HG03196 (cell line): ENCODE results near the gene TOMM34.
A peak's percentile ranks its signal among the peaks of the same experiment; 100 is the strongest.

Experiments used
- ATAC-seq: cut with Tn5 transposase; IDR thresholded peaks from one replicate; pipeline ENCODE4 v1.9.1; 2021; ENCODE audit not compliant: unreplicated experiment

The TOMM34 gene, protein sequence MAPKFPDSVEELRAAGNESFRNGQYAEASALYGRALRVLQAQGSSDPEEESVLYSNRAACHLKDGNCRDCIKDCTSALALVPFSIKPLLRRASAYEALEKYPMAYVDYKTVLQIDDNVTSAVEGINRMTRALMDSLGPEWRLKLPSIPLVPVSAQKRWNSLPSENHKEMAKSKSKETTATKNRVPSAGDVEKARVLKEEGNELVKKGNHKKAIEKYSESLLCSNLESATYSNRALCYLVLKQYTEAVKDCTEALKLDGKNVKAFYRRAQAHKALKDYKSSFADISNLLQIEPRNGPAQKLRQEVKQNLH

DNA sequence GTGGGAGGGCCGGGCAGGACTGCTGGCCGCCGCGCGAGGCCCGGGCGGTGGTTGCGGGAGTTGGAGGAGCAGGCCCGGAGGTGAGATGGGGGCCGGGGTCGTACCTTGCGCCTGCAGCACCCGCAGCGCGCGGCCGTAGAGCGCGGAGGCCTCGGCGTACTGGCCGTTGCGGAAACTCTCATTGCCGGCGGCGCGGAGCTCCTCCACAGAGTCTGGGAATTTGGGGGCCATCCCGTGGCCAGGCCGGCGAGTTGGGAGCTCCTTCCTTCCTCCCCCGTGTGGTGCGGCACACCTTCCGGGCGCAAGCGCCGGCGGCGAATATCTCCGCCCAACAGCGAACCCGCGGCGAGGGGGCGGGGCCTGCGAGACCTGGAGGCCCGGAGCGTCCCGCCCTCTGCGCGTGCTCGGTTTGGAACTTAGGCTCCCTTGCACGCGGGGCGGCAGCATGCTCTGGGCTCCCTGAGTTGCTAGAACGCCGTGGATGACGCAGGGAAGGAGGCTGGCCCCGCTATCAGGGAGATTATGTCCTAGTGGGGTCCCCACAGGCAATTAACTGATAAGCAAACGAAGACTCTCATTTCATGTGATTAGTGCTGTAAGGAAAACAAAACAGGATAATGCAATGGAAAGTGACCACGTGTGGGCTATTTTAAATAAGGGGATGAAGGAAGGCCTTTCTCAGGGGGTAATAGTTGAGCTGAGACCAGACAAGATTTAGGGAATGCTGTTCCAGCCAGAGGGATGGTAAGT is at the start of gene TOMM34:
Gene TOMM34, minus strand, starts transcription at position 295 of the 750 bp plus-strand sequence. Its CDS starts 64 bp downstream, at position 231.
- ATAC-seq: peak; percentile 72

DNA sequence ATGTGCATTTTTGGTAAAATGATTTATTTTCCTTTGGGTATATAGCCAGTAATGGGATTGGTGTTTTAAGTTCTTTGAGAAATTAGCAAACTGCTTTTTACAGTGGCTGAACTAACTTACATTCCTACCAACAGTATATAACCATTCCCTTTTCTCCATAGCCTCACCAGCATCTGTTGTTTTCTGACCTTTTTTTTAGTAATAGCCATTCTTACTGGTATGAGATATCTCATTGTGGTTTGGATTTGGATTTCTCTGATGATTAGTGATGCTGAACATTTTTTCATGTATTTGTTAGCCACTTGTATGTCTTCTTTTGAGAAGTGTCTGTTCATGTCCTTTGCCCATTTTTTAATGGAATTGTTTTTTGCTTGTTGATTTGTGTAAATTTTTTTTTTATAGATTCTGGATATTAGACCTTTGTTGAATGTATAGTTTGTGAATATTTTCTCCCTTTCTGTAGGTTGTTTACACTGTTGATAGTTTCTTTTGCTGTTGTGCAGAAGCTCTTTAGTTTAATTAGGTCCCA is 48.4 kb upstream of the TOMM34 start:
- no peak for ATAC-seq

DNA sequence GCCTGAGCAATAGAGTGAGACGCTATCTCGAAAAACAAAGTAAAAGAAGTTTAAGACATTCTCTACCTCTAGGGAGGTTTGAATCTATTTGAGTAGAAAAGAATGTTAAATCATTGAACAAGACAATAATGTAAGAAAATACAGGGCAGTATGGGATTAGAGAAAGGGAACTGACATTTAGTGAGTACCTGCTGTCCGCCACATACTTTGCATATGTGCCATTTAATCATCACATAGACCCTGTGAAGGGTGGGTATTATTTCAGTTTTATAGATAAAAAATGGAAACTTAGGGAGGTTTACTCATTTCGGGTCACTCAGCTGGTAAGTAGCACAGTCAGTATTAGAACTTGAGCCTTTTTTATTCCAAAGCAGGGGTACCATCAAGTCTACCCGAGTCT is 37.5 kb upstream of the TOMM34 start:
- no peak for ATAC-seq

DNA sequence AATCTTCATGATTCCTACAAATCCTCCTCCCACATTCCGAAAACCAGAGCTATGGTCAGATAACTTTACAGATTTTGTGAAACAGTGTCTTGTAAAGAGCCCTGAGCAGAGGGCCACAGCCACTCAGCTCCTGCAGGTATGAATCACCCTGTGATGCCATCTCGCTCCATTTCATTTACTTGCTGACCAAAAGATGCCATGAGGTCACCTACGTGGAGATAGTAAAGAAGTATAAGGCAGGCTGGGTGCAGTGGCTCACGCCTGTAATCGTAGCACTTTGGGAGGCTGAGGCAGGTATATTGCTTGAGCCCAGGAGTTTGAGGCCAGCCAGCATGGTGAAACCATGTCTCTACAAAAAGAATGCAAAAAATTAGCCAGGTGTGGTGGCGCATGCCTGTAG is 37.0 kb upstream of the TOMM34 start:
- ATAC-seq: no peak

DNA sequence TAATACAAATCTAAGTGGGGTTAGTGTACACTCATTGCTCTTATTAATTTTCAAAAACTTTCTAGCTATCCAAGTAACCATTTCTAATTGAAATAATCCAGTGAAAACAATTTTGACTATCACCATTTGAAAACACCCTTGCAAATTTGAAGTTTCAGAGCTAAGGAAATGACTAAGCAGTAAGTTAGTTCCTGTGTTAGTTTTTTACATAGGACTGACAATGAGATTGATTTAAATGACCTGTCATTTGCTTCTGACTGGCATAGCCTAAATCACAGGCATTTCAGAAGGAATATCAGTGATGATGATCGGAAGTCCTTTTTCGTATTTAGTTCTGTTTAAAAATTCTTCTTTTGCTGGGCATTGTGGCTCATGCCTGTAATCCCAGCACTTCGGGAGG is 33.1 kb upstream of the TOMM34 start:
- ATAC-seq: no peak

DNA sequence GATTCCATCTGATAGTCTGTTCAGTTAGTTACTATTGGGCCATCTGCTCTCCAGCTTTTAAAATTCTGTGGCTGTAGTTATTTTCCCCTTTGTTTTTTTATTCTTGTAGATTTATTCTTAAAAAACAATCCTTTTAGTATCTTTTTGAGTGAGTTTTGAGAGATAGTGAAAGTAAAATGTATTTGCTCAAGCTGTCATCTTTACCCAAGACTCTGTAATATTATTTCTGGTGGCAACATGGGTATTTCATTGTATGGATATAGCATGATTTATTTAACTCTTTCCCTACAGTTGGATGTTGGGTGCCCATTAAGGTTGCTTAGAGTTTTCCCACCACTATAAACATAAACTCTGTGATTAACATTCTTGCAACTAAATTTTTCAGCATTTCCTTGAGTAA is 30.8 kb upstream of the TOMM34 start:
- ATAC-seq: no peak

DNA sequence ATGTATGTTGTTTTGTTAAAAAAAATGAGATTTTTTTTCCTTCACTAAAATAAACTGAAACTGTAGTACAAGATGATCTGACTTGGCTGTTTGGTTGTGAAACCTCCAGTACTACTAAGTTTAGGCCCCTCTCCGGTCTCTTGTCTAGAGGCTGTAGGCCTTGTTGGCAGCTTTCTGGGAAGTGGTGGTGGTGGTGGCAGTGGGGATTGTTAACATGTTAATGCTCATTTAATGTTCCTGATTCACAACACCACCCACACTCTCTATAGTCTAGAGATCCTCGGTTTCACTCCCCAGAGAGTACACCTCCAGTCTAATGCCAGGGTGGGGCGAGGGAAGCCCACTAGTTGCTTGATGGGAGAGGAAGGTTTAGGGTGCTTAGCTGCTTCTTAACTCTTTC is 30.2 kb upstream of the TOMM34 start:
- no peak for ATAC-seq

DNA sequence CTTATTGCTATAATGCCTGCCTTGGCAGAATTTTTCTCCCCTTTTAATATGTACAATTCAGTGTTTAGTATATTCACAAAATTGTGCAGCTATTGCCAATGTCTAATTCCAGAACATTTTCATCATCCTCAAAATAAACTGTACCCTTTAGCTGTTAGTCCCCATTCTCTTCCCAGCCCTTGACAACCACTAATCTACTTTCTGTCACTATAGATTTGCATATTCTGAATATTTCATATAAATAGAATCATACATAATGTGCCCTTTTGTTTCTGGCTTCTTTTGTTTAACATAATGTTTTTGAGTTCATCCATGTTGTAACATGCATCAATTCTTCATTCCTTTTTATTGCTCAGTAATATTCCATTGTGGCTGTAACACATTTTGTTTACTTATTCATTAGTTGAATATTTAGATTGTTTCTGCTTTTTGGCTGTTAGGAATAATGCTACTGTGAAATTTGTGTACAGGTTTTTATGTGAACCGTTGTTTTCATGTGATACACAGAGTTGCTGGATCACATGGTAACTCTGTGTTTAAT is 28.5 kb upstream of the TOMM34 start:
- ATAC-seq: no peak

DNA sequence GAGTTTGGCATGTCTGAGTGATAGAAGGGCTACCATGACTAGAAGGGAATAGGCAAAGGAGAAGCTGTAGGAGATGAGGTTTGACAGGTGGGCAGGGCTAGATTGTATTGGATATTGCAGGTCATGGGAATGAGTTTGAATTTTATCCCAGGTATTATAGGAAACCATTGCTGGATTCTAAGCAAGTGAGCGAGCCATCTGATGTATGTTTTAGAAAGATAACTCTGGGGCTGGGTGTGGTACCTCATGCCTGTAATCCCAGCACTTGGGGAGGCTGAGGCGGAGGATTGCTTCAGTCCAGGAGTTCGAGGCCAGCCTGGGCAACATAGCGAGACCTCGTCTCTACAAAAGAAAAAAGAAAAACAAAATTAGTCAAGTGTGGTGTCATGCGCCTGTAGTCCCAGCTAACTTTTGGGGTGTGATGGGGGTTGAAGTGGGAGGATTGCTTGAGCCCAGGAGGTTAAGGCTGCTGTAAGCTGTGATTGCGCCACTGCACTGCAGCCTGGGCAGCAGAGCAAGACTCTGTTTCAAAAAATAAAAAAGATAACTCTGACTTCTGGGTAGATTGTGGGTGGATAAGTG is 23.0 kb upstream of the TOMM34 start:
- no peak for ATAC-seq

DNA sequence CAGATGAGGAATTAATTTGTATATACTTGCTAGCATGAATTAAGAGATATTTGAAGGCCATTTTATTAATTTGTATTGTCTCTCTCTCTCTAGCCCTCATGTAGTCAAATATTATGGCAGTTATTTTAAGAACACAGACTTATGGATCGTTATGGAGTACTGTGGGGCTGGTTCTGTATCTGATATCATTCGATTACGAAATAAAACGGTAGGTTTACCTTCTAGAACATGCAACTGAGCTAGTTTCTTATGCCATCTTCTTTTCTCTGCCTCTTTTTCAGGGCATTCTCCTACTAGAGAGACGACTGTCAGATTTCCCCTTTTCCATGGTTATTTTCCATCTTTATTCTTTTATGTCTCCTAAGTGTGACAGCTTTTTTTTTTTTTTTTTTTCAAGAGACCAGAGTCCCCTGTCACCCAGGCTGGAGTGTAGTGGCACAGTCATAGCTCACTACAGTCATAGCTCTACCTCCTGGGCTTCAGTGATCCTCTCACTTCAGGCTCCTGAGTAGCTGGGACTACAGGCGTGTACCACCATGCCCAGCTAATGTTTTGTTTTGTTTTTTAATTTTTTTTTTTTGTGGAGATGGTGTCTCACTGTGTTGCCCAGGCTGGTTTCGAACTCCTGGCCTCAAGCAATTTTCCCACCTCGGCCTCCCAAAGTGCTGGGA is 21.7 kb upstream of the TOMM34 start:
- no peak for ATAC-seq

DNA sequence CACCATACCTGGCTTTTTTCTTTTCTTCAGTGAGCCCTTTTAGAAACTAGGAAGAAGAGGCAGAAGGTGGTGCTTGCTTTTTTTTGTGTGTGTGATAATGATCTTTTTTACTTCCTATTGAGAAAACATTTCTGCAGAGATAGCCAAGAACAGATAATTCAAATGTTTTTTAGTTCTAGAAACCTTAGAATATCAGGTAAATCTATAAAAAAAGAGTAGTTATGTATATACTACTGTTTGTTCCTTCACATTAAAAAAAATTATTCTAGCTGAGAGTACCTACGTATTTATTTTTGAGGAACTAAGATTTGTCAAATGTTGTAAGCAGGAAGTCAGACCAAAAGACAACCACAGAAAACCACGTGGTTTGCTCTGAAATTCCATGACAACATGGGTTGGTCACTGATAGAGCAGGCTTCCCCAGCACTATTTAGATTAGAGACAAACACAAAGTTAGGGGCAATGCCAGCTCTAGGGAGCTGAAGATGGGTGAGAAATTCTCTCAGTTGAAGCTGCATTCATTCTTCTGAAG is 19.0 kb upstream of the TOMM34 start:
- peak; percentile 75 for ATAC-seq

DNA sequence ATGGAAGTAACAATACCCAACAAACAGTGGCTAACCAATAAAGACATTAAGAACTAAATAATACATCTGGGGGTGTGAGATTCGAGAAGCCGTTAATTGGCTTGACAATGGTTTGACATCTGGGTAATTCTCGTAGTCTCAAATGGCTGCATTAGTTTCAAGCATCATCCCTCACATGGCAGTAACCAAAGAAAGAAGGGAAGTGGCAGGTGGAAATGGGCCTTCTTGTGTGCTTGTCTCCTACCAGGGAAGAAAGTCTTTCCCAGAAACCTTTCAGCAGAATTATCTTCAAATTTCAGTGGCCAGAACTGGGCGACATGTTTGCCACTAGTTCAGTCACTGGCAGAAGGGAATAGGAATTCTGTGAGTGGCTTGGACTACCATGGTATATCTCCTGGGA is 16.5 kb upstream of the TOMM34 start:
- ATAC-seq: no peak

DNA sequence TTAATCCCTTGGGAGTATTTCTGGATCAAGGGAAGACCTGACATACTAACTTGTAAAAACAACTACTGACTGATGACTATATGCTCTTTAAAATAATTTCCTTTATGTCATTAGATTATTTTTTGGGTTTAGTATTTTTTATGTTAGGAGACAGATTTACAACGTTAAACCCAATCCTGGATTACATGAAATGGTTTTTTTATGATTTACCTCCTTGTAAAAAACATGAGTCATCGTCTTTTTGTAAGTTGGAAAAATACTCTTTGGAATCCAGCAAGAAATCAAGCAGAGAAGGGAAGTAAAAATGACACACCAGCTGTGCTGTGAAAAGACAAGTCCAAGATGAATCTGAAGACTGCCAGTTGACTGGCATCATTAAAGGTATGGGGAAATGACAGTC is 12.9 kb upstream of the TOMM34 start:
- ATAC-seq: no peak

DNA sequence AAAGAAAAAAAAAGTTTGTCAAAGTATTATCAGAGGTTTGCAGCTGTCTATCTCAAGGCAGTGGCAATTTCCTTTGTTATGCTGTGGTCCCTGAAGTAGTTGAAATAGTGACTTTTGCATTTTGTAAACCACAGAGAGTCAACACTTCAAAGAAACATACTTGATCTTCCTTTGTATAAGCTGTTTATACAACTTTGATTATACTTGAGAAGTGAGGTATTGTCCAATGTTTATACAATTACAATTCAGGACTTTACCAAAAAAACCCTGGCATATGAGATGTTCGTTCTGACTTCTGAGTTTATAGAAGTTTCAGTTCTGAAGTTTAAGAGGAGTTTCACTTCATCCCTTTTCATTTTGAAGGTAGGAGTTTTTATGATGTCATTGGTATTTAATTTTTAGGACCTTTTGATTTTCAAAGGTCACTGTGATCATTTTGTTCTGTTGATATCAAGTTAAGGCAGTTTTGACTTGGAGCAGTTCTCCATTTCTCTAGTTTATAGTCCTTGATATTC is 10.1 kb upstream of the TOMM34 start:
- no peak for ATAC-seq

DNA sequence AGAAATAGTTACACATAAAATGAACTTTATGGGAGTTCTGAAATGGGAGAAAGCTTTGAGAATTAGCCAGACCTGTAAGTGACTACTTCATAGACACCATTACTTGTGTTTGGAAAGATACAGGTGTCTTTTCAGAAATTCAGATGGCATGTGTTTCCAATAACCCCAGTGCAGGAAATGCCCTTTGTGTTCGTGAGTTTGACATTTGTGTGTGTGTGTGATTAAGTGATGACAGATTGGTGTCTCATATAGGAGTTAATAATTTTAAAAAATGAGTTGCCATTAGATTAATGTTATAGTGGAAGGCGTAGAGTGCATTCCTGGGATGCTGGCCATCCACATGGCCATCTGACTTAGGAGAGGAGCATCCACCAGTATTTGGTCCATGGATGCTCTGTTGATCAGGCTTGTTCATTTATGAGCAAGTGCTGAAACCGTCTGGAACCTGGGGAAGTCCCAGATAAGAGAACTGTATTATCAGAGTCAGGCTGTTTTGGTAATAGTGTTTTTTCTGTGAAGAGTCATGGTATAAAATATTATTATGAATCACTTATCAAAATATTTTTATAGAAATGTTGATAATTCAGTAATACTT is 9.2 kb upstream of the TOMM34 start:
- ATAC-seq: no peak

DNA sequence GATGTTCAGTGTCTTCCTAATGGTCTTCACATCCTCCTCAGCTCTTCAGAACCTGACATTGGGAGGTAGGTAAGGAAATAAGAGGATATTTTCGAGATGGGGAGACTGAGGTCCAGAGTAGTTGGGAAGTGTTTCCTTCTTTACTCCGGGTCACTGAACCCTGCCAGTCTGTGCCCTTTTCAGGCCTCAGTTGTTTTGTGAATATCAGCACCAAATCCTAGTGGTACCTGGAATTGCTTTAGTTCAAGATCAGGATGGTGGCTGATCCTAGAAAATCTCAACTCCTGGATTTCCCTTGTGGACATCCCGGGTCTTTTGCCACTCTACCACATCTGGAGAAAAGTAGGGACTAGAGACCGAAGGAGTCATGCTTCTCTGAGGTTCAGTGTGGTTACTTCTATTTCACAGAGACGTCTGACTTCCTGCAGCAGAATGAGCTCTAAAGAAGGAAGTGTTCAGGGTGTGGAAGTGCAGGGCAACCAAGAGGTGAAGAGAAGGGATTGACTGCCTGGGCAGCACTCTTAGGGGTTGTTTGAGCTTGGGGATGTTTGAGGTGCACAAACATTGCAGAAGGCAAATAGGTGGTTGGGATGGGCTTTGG is 7.1 kb upstream of the TOMM34 start:
- ATAC-seq: no peak

DNA sequence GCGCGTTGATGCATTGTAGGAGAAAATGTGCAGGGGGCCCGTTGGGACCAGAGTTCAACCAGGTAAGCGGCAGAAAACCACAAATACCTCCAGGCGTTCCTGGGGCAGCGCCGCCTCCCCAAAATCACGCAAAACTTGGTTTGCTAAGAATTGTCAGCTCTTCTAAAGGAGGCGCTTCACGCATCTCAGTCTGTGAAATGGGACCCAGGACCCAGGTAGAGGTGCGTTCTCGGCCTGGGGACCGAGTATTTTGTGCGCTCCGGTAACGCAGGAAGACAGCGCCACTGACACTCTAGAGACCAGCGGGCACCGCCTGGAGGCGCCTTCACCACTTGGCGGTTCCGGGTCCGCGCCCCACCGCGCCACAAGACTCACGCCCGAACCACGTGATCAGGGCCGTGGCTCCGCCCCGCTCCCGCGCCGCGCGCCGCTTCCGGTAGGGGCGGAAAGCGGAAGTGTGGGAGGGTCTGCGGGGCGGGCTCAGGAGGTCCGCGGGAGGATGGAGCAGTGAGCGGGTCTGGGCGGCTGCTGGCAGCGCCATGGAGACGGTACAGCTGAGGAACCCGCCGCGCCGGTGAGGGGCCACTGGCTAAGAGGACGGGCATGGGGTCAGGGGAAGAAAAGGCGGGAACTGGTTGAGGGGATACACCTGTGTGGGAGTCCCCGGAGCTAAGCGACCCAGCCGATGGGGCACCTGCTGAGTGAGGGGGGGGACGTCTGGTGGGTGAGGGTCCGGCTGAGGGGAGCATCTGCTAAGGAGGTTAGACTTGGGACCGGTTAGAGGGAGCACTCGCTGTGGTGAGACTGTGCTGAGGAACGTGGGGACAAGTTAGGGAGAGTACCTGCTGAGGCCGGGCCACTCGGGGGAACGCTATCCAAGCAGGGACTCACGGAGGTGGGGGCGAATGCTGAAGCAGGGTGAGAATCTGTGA is 6.1 kb upstream of the TOMM34 start, which contains the start of gene STK4:
Gene STK4, plus strand, starts transcription at position 483 of the 932 bp plus-strand sequence. Its CDS starts 57 bp downstream, at position 540.
- ATAC-seq: peak; percentile 61

DNA sequence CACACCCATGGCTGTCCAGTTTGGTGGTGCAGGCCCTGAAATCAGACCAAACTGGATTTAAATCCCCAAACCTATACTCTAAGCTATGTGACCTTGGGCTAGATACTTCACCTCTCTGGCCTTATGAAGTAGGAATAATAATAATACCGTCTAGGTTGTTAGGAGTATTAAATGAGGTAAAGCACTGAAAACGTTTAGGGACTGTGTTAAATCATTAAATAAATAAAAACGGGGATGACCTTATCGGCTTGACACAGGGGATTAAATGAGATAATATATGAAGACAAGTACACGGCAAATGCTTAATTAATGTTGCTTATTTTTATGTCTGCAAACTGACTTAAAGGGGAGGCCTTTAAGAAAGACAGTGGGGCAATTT is 5.4 kb upstream of the TOMM34 start:
- no peak for ATAC-seq
